ENCODE measurements around the gene WHRN.

WHRN gene

GRCh38 chr9:114372921-114373448 lies 132.3 kb downstream of the WHRN start:
- no peak overlapping the region for H3K4me3 ChIP-seq (ENCODE audit: low read depth, low read length)
- in situ Hi-C loops (cut with HindIII; ENCODE audit: low sequenced_read_pairs), result no loop called here
- DNase-seq (ENCODE audit: low read depth), result no peak
- TF ChIP-seq CTCF (IDR thresholded peaks at IDR 0.05; ENCODE audit: low read depth, low read length, missing control alignments), result no peak

GRCh38 chr9:114371973-114372917 lies 133.0 kb downstream of the WHRN start:
- in situ Hi-C loops (cut with HindIII; ENCODE audit: low sequenced_read_pairs), result no loop called here

DNA sequence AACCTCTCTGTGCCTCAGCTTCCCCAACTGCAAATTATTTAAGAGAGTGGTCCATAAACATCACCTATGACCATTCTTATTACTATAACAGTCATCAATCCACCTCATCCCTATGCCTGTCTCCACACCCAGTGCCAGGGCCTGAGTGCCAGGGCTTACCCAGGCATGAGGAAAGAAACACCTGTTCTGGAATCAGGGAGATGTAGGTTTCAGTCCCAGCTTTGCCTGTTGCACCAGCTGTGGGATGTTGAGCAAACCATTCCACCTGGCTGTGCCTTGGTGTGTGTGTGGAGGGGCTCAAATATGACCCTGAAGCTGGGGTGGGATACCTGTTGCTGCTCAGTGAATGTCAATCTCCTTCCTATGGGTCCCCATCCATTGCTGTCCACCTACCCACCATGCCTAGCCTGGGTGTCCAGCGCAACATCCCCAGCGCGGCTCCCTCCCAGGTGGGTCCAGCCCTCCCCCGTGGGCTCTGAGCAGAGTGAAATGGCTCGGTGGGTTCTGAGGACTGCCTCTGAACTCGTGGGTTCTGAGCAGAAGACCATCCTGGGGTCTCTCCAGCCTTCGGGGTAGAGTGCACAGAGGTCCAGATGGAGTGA lies 133.8 kb downstream of the WHRN start:
- in situ Hi-C loops (cut with HindIII; ENCODE audit: low sequenced_read_pairs), result no loop called here
- H3K4me3 ChIP-seq (ENCODE audit: low read depth, low read length), result no peak overlapping the region

More at GRCh38 chr9:114371973-114372917, 133.0 kb downstream of the WHRN start:
- H3K4me3 ChIP-seq (ENCODE audit: low read depth, low read length), result no peak overlapping the region
- no peak for DNase-seq (ENCODE audit: low read depth)
- TF ChIP-seq CTCF (IDR thresholded peaks at IDR 0.05; ENCODE audit: low read depth, low read length, missing control alignments), result no peak

GRCh38 chr9:114370968-114371320 lies 134.3 kb downstream of the WHRN start:
- DNase-seq (ENCODE audit: low read depth), result no peak
- H3K4me3 ChIP-seq (ENCODE audit: low read depth, low read length), result no peak overlapping the region
- no peak for TF ChIP-seq CTCF (IDR thresholded peaks at IDR 0.05; ENCODE audit: low read depth, low read length, missing control alignments)
- in situ Hi-C loops (cut with HindIII; ENCODE audit: low sequenced_read_pairs), result no loop called here

More for the DNA sequence above, 133.8 kb downstream of the WHRN start:
- no peak for TF ChIP-seq CTCF (IDR thresholded peaks at IDR 0.05; ENCODE audit: low read depth, low read length, missing control alignments)
- no peak for DNase-seq (ENCODE audit: low read depth)

- no peak for DNase-seq (ENCODE audit: low read depth)
- no peak for TF ChIP-seq CTCF (IDR thresholded peaks at IDR 0.05; ENCODE audit: low read depth, low read length, missing control alignments)
- in situ Hi-C loops (cut with HindIII; ENCODE audit: low sequenced_read_pairs), result no loop called here
- H3K4me3 ChIP-seq (ENCODE audit: low read depth, low read length), result no peak overlapping the region
Measured at GRCh38 chr9:114370251-114370967, 134.9 kb downstream of the WHRN start.

Data from astrocyte of the cerebellum (primary cell).